ENCODE results near the gene PRR33.
A peak's percentile ranks its signal among the peaks of the same experiment; 100 is the strongest.

PRR33 gene

GRCh38 chr11:1847006-1847735 lies 44.5 kb downstream of the PRR33 start:
- DNase-seq (ENCODE audit: low read depth), result no peak

DNA sequence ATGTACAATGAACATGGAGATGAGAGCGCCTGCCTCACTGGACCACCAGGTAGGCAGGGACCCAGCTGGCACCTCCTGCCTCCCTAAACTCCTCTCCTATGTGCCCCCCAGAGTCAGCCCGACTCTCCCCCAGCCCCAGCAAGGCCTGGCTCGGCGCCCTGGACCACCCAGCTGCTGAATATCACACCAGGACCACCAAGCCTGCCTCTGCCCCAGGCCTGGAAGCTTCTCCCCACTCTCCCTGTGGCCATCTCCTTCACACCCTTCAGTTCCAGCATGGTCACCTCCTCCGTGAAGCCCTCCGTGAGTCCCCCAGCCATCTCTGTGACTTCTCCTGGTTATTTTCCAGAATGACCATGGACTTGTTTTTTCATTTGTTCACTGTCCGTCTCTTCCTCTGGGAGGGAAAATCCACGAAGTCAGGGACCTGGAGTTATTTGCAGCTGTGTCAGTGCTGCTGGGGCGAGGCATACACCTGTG lies 45.2 kb downstream of the PRR33 start:
- DNase-seq (ENCODE audit: low read depth), result no peak

- DNase-seq (ENCODE audit: low read depth), result peak; percentile 23
Observed at GRCh38 chr11:1845561-1846452, 45.9 kb downstream of the PRR33 start.

GRCh38 chr11:1845095-1845429 lies 46.6 kb downstream of the PRR33 start:
- DNase-seq (ENCODE audit: low read depth), result no peak

DNA sequence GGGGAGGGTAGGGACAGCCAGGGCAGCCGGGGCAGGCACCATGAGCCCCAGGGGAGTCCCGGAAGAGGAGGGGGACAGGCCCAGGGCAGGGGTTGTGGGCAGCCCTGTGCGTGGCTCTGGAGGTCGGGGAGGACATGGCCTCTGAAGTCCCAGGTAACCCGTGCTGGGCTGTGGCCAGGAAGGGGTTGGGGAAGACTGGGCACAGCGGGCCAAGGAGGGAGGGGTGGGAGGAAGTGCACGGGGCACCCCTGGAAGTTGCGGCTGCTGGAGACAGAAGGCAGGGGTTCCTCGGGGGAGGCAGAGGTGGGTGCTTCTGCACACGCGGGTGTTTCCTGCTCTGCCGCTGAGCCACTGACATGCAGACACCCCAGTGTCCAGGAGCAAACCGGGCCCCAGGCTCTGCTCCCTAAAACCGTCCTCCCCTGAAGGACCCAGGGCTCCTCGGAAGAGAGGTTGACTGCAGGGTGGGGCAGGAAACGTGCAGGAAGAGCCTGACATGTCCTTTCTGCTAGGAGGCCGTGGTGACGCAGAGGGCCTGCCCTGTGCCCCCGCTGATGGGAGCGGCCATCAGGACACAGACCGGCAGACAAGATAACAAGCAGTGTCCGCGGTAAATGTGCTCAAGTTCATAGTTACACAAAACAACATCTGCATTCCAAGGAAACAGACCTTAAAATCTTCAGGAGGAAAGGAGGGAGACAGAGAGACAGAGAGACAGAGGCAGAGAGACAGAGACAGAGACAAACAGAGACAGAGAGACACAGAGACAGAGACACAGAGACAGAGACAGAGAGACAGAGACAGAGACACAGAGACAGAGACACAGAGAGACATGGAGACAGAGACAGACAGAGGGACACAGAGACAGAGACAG lies 47.2 kb downstream of the PRR33 start:
- DNase-seq (ENCODE audit: low read depth), result no peak

- DNase-seq (ENCODE audit: low read depth), result no peak
Observed at GRCh38 chr11:1843796-1844195, 47.9 kb downstream of the PRR33 start.

DNA sequence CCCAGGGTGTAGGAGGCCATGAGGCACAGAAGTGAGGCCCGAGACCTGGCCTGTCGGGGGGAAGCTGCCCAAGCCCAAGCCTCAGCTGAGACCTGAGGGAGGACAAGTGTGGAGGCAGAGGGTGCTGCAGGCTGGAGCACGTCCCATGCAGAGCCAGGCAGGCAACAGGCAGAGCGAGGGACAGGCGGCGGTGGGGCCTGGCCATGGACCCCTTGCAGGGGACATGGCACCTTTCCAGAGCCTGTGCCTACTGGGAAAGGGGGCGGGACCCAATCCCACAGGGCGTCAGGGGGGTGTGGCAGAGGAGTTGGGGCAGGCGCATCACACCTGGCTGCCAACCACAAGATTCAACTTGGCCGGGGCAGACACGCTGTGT lies 48.6 kb downstream of the PRR33 start:
- DNase-seq (ENCODE audit: low read depth), result no peak

- no peak for DNase-seq (ENCODE audit: low read depth)
Observed at GRCh38 chr11:1842149-1843097, 49.3 kb downstream of the PRR33 start.

GRCh38 chr11:1841511-1842148 lies 50.1 kb downstream of the PRR33 start:
- DNase-seq (ENCODE audit: low read depth), result no peak

DNA sequence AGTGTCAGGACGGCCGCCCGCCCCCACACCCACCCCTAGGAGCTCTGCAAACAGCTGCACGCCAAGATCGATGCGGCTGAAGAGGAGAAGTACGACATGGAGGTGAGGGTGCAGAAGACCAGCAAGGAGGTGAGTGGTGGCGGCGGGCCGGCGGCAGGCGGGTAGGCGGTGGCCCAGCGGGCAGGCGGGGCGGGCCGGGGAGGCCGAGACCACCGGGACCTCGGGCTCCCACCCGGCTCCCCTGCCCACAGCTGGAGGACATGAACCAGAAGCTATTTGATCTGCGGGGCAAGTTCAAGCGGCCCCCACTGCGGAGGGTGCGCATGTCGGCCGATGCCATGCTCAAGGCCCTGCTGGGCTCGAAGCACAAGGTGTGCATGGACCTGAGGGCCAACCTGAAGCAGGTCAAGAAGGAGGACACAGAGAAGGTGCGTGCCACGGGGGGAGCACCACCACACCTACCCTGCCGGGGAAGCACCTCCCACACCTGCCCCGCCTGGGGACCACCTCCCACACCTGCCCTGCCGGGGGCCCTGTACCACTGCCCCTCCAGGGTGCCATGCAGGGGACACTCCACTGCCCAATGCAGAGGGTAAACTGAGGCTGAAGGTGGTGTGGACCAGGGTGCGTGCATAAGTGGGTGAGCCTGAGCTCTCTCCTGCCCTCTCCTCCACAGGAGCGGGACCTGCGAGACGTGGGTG lies 50.8 kb downstream of the PRR33 start:
- no peak for DNase-seq (ENCODE audit: low read depth)

DNA sequence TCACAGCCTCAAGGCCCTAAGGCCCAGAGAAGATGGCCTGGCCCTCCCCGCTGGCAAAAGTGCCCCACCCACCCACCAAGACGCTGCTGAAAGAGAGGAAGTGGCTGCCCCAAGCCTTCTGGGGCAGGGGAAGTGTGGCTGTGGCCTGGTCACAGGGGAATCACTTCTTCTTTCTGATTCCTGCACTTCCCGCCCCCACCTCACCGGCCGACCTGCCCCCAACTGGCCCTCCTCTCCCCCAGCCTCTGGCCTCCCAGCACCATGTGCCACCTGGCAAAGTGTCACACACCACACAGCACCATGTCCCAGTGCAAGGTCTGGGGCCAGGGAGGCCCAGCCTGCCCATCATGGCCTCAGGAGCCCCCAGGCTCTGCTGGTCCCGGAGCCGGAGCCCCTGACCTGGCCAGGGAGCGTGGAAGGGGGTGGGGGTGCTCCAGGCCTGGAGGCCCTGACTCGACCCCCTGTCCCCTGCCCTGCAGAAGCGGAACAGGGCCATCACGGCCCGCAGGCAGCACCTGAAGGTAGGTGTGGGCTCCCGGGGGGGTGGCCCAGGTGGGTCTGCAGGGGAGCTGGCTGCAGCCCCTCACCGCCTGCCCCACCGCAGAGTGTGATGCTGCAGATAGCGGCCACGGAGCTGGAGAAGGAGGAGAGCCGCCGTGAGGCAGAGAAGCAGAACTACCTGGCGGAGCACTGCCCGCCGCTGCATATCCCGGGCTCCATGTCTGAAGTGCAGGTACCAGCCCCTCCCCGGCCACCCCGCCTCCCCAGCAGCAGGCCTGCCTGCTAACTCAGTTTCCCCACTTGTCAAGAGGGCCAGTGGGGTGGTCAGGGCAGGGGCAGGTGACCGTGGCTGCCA lies 51.5 kb downstream of the PRR33 start:
- no peak for DNase-seq (ENCODE audit: low read depth)

DNA sequence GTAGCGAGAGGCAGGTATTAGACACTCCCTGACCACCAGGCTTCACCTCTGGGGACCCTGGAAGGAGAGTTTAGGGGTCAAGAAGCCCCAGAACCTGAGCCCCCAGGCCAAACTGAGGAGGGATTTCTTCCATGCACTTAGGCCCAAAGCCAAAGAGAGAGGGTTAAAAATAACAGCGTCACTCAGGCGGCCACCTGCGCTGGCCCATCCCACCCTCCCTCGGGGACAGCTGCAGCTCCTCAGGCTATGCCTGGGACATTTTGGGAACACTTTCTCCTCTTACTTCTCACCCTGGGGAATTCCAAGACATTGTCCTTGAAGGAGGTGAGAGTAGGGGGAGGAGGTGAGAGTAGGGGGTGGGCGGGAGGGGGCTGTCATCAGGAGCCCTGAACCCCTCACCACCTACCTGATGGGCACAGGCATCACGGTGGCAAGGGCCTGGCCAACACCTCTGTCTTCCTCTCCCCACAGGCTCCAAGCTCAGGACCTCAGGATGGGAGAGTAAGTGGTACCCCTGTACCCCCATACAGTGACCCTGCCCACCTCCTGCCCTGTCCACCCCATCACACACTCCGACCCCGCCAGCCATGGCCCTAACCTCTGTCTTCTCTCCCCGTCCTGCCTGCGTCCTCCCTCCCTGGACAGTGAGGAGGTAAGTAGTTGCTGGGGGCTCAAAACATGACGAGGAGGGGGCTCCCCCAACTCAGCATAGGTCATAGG lies 52.3 kb downstream of the PRR33 start:
- DNase-seq (ENCODE audit: low read depth), result no peak

GRCh38 chr11:1838426-1839144 lies 53.1 kb downstream of the PRR33 start, which contains the start of gene TNNI2:
TSS of gene TNNI2 (plus strand) at chr11:1838981. CDS start at chr11:1839697, 716 bp downstream.
- DNase-seq (ENCODE audit: low read depth), result no peak
